Dermis microvascular lymphatic vessel endothelial cell (primary cell): ENCODE measurements around the gene METTL3. TPM values are rescaled to one million over a fixed set of nuclear protein-coding genes. Genes with fewer than 3 reads are reported as not detected.

Experiments used
- DNase-seq, 2 donors: peaks; one replicate each; pipeline versions ENCODE4 v3.0.0 to v3.0.0-alpha.2; 2010; ENCODE audit warnings: low read depth in 2 of 2
- total RNA-seq: library from RNA; depleted of rRNA; stranded (reverse); fragments of >200 nt; gene quantifications from 2 replicates; pipeline ENCODE4 v1.2.1, GENCODE V29; 2014

The METTL3 gene
- total RNA-seq, 1 donor from 2014 or later: 46.1 TPM

DNA sequence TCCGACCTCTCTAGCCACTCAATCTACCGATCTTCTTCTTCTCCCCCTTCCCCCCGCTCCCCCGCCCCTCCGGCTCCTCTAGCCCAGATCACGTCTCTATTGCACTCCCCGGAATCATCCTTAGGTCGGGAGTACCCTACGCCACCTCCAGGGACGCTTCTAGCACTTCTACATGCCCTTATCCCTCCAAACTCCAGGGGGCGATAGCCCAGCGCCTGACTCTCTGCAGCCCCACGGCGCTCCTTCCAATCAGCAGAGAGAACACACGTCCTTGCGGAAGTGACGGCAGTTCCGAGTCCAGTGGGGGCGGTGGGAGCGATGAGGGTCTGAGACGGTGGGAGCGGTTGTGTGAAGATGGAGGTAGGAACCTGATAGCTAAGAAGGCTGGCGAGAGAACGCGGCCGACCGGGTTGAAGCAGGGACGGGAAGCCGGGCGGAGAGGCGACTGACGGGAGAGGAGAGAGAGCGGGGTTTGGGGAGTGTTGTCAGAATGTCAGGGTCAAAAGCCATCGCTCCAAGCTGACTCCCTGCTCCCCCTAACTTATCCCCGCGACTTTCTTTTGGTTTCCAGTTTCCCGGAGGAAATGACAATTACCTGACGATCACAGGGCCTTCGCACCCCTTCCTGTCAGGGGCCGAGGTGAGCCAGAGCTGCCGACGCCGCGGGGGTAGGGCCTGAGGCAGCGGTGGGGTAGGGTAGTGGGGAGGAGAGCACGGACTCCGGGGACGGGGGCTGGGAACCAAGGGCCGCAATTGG, 34.0 kb downstream of the METTL3 start, which contains the start of the genes RAB2B and TOX4:
RAB2B (minus strand) TSS at position 35 of the 757 bp plus-strand sequence. CDS start 87 bp downstream, outside the sequence.
TOX4 (plus strand) TSS at position 271 of the 757 bp plus-strand sequence; CDS start at position 355, 84 bp downstream.
- DNase-seq: peak; percentile 99

DNA sequence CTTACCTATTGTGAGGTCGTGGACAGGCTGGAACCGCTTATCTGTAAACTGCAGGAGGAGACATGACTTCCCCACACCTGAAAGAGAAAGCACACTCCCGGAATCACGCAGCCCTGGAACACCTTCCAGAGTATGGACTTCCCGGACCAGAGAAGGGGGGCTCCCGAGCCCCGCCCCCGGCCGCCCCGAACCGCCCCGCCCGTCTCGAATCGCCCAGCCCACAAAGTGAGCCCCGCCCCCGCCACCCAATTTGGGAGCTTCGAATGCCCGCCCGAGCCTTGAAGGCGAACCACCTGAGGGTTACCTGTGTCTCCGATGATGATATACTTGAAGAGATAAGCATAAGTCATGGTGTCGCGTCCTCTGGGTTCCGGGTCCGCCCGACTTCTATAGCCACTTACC, 34.6 kb downstream of the METTL3 start:
- peak; percentile 56 to 86 for DNase-seq

DNA sequence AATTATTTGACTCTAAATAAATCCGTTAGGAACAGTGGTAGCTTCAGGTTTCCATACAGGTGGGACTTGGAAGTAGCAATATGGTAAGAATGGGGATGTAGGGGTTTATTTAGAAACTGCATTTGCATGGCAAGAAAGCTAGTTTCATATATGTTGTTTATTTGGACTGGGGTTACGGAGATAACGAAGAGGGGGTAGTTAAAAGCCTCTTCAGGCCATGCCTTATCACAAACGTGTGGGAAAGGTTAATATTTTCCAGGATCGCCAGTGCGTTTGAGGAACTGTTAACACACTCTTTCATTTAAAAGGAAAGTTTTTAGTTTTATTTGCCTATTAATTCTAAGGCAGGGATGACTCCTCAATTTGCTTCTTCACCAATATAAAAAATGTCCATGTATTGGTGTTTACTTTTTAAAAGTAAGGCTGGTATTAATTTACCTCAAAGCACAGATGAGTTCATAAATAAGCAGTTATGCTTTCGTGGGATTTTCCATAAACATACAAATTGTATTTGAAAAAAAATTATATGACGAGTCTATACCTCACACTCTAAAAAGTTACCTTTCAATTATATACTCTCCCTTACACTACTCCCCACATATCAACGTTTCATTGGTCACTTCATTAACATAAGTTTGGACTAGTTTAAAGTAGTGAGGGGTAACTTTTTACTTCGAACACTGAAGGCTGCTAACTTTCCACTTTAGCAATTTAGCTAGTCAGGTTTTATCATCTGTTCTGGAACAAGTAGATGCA, 35.2 kb downstream of the METTL3 start:
- DNase-seq: no peak

DNA sequence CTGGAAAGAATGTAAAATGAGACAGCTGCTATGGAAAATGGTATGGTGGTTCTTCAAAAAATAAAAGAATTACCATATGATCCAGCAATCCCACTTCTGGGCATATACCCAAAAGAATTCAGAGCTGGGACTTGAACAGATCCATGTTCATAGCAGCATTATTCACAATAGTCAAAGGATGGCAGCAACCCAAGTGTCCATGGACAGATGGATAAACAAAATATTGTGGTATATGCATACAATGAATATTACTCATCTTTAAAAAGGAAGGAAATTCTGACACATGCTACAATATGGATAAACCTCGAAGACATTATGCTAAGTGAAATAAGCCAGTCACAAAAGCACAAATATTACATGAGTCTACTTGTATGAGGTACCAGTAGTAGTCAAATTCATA, 43.5 kb downstream of the METTL3 start:
- DNase-seq: peak; percentile 70 to 98

DNA sequence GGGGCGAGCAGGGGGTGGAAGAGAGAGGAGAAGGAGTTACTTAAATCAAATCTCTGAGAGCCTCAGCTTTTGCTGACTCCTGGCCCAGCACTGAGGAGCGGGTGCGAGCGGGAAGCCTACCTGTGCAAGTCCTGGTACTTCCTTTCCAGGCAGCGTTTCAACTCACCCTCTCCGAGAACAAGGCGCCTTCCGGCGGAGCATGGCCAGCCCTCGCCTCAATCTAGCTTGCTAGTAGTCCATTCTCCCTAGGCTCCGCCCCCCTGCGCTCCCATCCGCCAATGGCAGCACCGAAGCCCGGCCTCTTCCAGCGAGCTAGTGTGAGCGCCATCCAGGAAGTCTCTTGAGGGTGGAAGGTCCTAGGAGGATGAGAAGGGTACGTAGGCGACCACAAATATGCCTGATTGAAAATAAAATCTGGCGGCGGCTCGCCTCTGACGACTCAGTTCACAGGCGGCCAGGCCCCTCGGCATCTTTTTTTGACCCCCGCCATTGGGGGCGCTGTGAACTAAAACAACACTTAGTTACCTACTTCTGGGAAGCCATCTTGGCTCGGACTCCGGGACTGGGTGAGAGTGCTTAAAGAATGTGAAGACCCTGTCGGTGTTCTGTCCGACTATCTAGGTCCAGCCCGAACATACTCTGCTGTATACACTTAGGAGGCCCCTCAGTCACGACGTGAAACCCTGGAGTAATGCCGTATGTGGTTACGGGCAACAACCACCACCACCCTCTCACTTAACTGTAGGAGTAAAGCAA, 55.0 kb downstream of the METTL3 start, which contains the start of gene CHD8:
CHD8 (minus strand) TSS at position 212 of the 756 bp plus-strand sequence. CDS start 24,480 bp downstream, outside the sequence.
- peak; percentile 98 to 100 for DNase-seq

DNA sequence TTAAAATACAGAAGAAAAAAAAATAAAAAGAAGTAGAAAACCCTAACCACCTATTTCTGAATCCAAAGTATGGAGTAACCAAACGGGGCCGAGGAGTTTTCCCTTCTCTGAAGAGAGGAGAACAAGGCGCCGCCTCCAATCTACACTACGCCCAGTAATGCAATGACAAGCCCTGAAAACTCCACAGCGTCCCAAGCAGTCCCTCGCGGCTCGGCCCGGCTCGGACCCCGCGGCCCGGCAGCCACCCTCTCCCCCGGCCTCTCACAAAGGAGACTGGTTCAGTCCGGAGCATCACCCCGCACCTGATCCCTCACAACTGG, 55.6 kb downstream of the METTL3 start:
- no peak for DNase-seq

DNA sequence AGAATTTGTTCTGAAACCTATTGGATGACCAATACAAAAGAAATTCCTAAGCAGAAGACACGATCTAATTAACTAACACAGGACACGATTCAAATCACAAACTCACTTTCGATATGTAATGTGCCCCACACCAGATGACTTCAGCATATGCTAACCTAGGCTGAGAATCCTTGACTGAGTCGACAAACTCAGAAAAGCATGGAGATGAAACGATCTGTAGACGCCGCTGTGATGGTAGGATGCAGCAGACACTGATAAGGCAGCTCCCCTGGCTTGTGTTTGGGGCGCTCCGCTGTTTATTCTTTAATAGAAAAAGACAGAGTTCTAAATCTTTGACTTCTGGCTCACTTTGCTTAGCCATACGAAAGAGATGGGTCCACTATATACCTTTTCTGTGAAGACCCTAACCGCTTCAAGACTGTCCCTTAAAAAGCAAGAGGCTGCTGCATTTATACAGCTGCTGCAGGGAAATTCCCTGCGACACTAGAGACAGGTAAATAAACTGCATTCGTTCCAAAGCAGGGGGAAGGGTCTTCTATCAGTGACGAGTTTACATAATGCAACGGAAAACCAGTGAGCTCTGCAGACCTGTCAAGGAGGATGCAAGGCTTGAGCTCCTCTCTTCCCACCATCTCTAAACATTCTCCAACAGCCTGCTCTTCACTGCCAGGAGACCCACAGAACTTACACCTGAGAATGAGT, 56.1 kb downstream of the METTL3 start:
- peak in 1 of 2 donors; percentile 21 for DNase-seq

DNA sequence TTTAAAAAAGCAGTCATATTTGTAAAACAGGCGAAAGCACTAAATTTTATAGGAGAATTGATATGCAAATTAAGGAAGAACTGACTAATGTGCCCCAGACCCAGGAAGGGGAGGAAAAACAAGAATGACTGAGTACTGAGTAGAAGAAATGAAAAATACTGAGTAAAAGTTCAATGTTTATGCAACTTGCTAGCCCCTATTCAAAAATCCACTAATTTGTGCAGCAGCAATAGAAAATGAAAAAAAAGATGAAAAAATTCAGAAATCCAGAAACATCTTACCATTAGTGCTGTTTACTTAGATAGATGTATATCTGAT, 61.3 kb downstream of the METTL3 start:
- no peak for DNase-seq

Other genes with a start within 250 kb of the METTL3 start
- gene HNRNPC, start 241.9 kb downstream of the METTL3 start, total RNA-seq: 479 and 693 TPM in 2 replicates
- 0.39 and 0.76 TPM in 2 replicates for gene RPGRIP1, start 231.3 kb downstream of the METTL3 start, total RNA-seq
- 59.2 and 65.0 TPM in 2 replicates for gene SUPT16H, start 127.3 kb downstream of the METTL3 start, total RNA-seq
- gene CHD8, start 55.2 kb downstream of the METTL3 start, total RNA-seq: 40.8 and 48.5 TPM in 2 replicates
- 22.0 and 29.3 TPM in 2 replicates for gene RAB2B, start 34.4 kb downstream of the METTL3 start, total RNA-seq
- 16.3 and 21.9 TPM in 2 replicates for gene TOX4, start 34.1 kb downstream of the METTL3 start, total RNA-seq
- 0.13 and 0.89 TPM in 2 replicates for gene SALL2, start 15.0 kb upstream of the METTL3 start, total RNA-seq
- gene OR10G3, start 68.7 kb upstream of the METTL3 start, total RNA-seq: not detected in 2 replicates
- not detected in 2 replicates for gene OR10G2, start 123.6 kb upstream of the METTL3 start, total RNA-seq
- not detected in 2 replicates for gene OR4E2, start 142.5 kb upstream of the METTL3 start, total RNA-seq
- gene OR4E1, start 162.5 kb upstream of the METTL3 start, total RNA-seq: not detected in 2 replicates